Activated naive CD4-positive, alpha-beta T cell treated with anti-CD3 and anti-CD28 coated beads, Interleukin-2, amount 50 U/mL, for 72 hours (primary cell): ENCODE results near the gene C9orf43. TPM values are rescaled to one million over a fixed set of nuclear protein-coding genes. Genes with fewer than 3 reads are reported as not detected.
"Not testable (repeated sequence)": the region's sequence is repeated elsewhere in the genome, so short reads cannot be mapped to it uniquely, and the experiment has no call there.

Experiments
- ATAC-seq, 2 donors: fragments of 150-1000 bp; cut with Tn5 transposase; 2 replicates each; pipeline ENCODE4 v1.10.0; 2021; ENCODE audit warnings: mild to moderate bottlenecking in 2 of 2, moderate library complexity in 2 of 2
- DNase-seq, 2 donors: peaks; one replicate each; pipeline ENCODE4 v3.0.0; 2021 to 2022; ENCODE audit warnings: low spot score in 2 of 2
- H3K27ac Mint-ChIP-seq, 2 donors: one replicate each; pipeline ENCODE4 v1.8.0; 2022; ENCODE audit warnings: mild to moderate bottlenecking in 2 of 2, mixed read lengths in 2 of 2
- H3K36me3 Mint-ChIP-seq, 2 donors: one replicate each; pipeline ENCODE4 v1.8.0; 2022; ENCODE audit warnings: mixed read lengths in 2 of 2
- H3K9me3 Mint-ChIP-seq, 2 donors: one replicate each; pipeline ENCODE4 v1.8.0; 2022; ENCODE audit warnings: mixed read lengths in 2 of 2
- total RNA-seq, 2 donors: library from RNA; stranded (reverse); gene quantifications; one replicate each; pipeline ENCODE4 v1.2.3, GENCODE V29; 2022

C9orf43 gene
- total RNA-seq, 2 donors from 2014 or later = 0.68 to 1.0 TPM

GRCh38 chr9:113397203-113397631, 13.3 kb upstream of the C9orf43 start:
- DNase-seq (no peak), ATAC-seq (no peak)
- H3K9me3 Mint-ChIP-seq = no peaks in the 10 kb centered on the region
- H3K36me3 Mint-ChIP-seq = no peaks in the 10 kb centered on the region
- no peak overlapping the region for H3K27ac Mint-ChIP-seq

GRCh38 chr9:113398796-113399195, 11.8 kb upstream of the C9orf43 start:
- ATAC-seq (no peak), DNase-seq (no peak)
- H3K27ac Mint-ChIP-seq = peak overlapping the region in 1 of 2 donors; percentile 4
- H3K9me3 Mint-ChIP-seq = no peaks in the 10 kb centered on the region
- H3K36me3 Mint-ChIP-seq = no peaks in the 10 kb centered on the region

- DNase-seq (no peak), ATAC-seq (no peak)
- H3K36me3 Mint-ChIP-seq = no peaks in the 10 kb centered on the region
- H3K27ac Mint-ChIP-seq = peak overlapping the region in 1 of 2 donors; percentile 4
- no peaks in the 10 kb centered on the region for H3K9me3 Mint-ChIP-seq
Measured at GRCh38 chr9:113399646-113400200, 10.8 kb upstream of the C9orf43 start.

GRCh38 chr9:113401027-113401792, 9.3 kb upstream of the C9orf43 start, which contains the start of gene ALAD:
Gene ALAD, minus strand, starts transcription at chr9:113401284. Its CDS starts 7,725 bp downstream, at chr9:113393559.
- DNase-seq = peak; percentile 98 to 99
- Mint-ChIP-seq H3K36me3 (no peaks in the 10 kb centered on the region), H3K9me3 (no peaks in the 10 kb centered on the region), H3K27ac (peak within 1 kb of the TSS; percentile 83 to 90)
- peak; percentile 93 to 99 for ATAC-seq

GRCh38 chr9:113403646-113404045, 6.9 kb upstream of the C9orf43 start:
- DNase-seq (no peak), ATAC-seq (no peak)
- no peaks in the 10 kb centered on the region for H3K9me3 Mint-ChIP-seq
- H3K27ac Mint-ChIP-seq = no peak overlapping the region
- H3K36me3 Mint-ChIP-seq = peaks cover 17 to 18% of the 10 kb centered on the region in 2 donors

- not testable (repeated sequence) for H3K9me3 Mint-ChIP-seq, ATAC-seq, DNase-seq
- H3K36me3 Mint-ChIP-seq = peaks cover 38 to 40% of the 10 kb centered on the region in 2 donors
- H3K27ac Mint-ChIP-seq = peak overlapping the region in 1 of 2 donors; percentile 96
Measured at GRCh38 chr9:113406353-113406752, 4.2 kb upstream of the C9orf43 start.

- Mint-ChIP-seq H3K27ac (peak overlapping the region; percentile 95 to 96), H3K36me3 (peaks cover 38 to 40% of the 10 kb centered on the region in 2 donors)
- peak in 1 of 2 donors; percentile 58 for DNase-seq
- not testable (repeated sequence) for ATAC-seq, H3K9me3 Mint-ChIP-seq
Measured at GRCh38 chr9:113406873-113407511, 3.6 kb upstream of the C9orf43 start.

- H3K27ac Mint-ChIP-seq = peak overlapping the region; percentile 96 to 99
- ATAC-seq (no peak), DNase-seq (no peak)
- no peaks in the 10 kb centered on the region for H3K9me3 Mint-ChIP-seq
- H3K36me3 Mint-ChIP-seq = peaks cover 38 to 40% of the 10 kb centered on the region in 2 donors
Measured at GRCh38 chr9:113409481-113409880, 1.1 kb upstream of the C9orf43 start.

- ATAC-seq = peak; percentile 12 to 25
- Mint-ChIP-seq H3K27ac (peak overlapping the region; percentile 96 to 99), H3K9me3 (no peaks in the 10 kb centered on the region), H3K36me3 (peaks cover 38 to 40% of the 10 kb centered on the region in 2 donors)
- no peak for DNase-seq
Measured at GRCh38 chr9:113409883-113410206, 702 bp upstream of the C9orf43 start.

- Mint-ChIP-seq H3K36me3 (no peaks in the 10 kb centered on the region), H3K27ac (no peak overlapping the region), H3K9me3 (no peaks in the 10 kb centered on the region)
- no peak for ATAC-seq
- DNase-seq = no peak
Measured at GRCh38 chr9:113416149-113416721, 5.7 kb downstream of the C9orf43 start.

- H3K36me3 Mint-ChIP-seq = no peaks in the 10 kb centered on the region
- ATAC-seq (no peak), DNase-seq (no peak)
- H3K9me3 Mint-ChIP-seq = no peaks in the 10 kb centered on the region
- no peak overlapping the region for H3K27ac Mint-ChIP-seq
Measured at GRCh38 chr9:113417370-113417769, 6.8 kb downstream of the C9orf43 start.

GRCh38 chr9:113421726-113422125, 11.2 kb downstream of the C9orf43 start:
- no peaks in the 10 kb centered on the region for H3K36me3 Mint-ChIP-seq
- no peak overlapping the region for H3K27ac Mint-ChIP-seq
- no peaks in the 10 kb centered on the region for H3K9me3 Mint-ChIP-seq
- DNase-seq (no peak), ATAC-seq (no peak)

- no peaks in the 10 kb centered on the region for H3K9me3 Mint-ChIP-seq
- H3K36me3 Mint-ChIP-seq = no peaks in the 10 kb centered on the region
- ATAC-seq (no peak), DNase-seq (no peak)
- H3K27ac Mint-ChIP-seq = no peak overlapping the region
Measured at GRCh38 chr9:113425072-113425471, 14.5 kb downstream of the C9orf43 start.

GRCh38 chr9:113426701-113427100, 16.2 kb downstream of the C9orf43 start:
- no peak for ATAC-seq
- DNase-seq = no peak
- Mint-ChIP-seq H3K9me3 (no peaks in the 10 kb centered on the region), H3K27ac (no peak overlapping the region), H3K36me3 (no peaks in the 10 kb centered on the region)

GRCh38 chr9:113427629-113428028, 17.1 kb downstream of the C9orf43 start:
- H3K9me3 Mint-ChIP-seq = no peaks in the 10 kb centered on the region
- H3K36me3 Mint-ChIP-seq = peaks cover 0 to 2% of the 10 kb centered on the region in 2 donors
- H3K27ac Mint-ChIP-seq = no peak overlapping the region
- no peak for ATAC-seq
- no peak for DNase-seq

- DNase-seq (no peak), ATAC-seq (no peak)
- peaks cover 0 to 4% of the 10 kb centered on the region in 2 donors for H3K36me3 Mint-ChIP-seq
- no peak overlapping the region for H3K27ac Mint-ChIP-seq
- H3K9me3 Mint-ChIP-seq = no peaks in the 10 kb centered on the region
Measured at GRCh38 chr9:113428062-113428615, 17.6 kb downstream of the C9orf43 start.

- Mint-ChIP-seq H3K36me3 (peaks cover 0 to 4% of the 10 kb centered on the region in 2 donors), H3K9me3 (peaks cover 0 to 3% of the 10 kb centered on the region in 2 donors), H3K27ac (peak overlapping the region in 1 of 2 donors; percentile 28)
Measured at GRCh38 chr9:113431191-113431590, 20.6 kb downstream of the C9orf43 start.

More at GRCh38 chr9:113431191-113431590, 20.6 kb downstream of the C9orf43 start:
- ATAC-seq (no peak), DNase-seq (no peak)
